AG04449 (cell line): ENCODE results near the gene JCAD.

Experiments used
- CTCF ChIA-PET: fragments of 350-600 bp; formaldehyde crosslinking; extraction: SDS; loops from one replicate; lab custom pipeline; 2021; ENCODE audit warnings: antibody characterized with exemption; lab: Yijun Ruan, JAX
- POLR2A ChIA-PET: fragments of 400-600, 350-600 bp; formaldehyde crosslinking; extraction: SDS; loops from one replicate; lab custom pipeline; 2020; ENCODE audit warnings: antibody characterized with exemption, inconsistent platforms; lab: Yijun Ruan, JAX
- DNase-seq: peaks from one replicate; pipeline ENCODE4 v3.0.0-alpha.2; 2010; ENCODE audit warnings: low read depth, low spot score
- H3K4me3 ChIP-seq: 2 replicates; pipeline ENCODE4 v1.5.1; 2011; ENCODE audit warnings: low read depth, mild to moderate bottlenecking, control low read depth, low read length
- TF ChIP-seq, protein P1 (sequence below): IDR thresholded peaks from one replicate; pipeline ENCODE4 v1.5.1; 2011; ENCODE audit warnings: mild to moderate bottlenecking, moderate library complexity, low read length, control low read depth, inconsistent platforms; ENCODE audit not compliant: insufficient read depth; ENCODE audit errors: missing control alignments

Gene JCAD

DNA sequence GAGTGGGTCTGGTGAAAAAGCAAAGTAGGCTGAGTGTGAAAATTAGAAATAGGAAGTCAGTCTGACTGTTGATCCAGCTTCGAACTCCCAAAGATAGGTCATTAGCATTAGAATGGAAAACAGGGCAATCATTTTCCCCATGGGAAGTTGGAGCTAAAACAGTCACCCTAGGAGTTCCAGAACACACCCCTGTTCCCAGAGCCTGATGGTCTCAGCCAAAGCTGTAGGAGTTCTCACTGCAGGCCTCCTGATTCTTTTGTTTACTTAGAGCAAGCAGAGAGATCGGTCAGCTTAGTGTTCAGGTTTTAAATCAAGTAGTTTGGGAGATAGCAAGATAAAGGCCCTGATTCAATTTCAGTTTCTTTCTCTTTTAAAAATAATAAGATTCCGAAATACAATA, 28.8 kb upstream of the JCAD start:
- ChIA-PET POLR2A (no interaction called here), CTCF (interaction anchor here (1.1 kb wide), 1 partner anchor 153 kb away, joined by 4 read pairs; no protein-coding TSS in a partner anchor)
- TF ChIP-seq, protein P1, sequence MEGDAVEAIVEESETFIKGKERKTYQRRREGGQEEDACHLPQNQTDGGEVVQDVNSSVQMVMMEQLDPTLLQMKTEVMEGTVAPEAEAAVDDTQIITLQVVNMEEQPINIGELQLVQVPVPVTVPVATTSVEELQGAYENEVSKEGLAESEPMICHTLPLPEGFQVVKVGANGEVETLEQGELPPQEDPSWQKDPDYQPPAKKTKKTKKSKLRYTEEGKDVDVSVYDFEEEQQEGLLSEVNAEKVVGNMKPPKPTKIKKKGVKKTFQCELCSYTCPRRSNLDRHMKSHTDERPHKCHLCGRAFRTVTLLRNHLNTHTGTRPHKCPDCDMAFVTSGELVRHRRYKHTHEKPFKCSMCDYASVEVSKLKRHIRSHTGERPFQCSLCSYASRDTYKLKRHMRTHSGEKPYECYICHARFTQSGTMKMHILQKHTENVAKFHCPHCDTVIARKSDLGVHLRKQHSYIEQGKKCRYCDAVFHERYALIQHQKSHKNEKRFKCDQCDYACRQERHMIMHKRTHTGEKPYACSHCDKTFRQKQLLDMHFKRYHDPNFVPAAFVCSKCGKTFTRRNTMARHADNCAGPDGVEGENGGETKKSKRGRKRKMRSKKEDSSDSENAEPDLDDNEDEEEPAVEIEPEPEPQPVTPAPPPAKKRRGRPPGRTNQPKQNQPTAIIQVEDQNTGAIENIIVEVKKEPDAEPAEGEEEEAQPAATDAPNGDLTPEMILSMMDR: no peak
- H3K4me3 ChIP-seq: no peak overlapping the region
- DNase-seq: no peak

GRCh38 chr10:30083934-30084333, 24.5 kb upstream of the JCAD start:
- no peak overlapping the region for H3K4me3 ChIP-seq
- no peak for DNase-seq
- POLR2A ChIA-PET: no interaction called here
- CTCF ChIA-PET: interaction anchor here (0.7 kb wide), 1 partner anchor 12 kb away, joined by 3 read pairs; no protein-coding TSS in a partner anchor
- TF ChIP-seq, protein P1: no peak

DNA sequence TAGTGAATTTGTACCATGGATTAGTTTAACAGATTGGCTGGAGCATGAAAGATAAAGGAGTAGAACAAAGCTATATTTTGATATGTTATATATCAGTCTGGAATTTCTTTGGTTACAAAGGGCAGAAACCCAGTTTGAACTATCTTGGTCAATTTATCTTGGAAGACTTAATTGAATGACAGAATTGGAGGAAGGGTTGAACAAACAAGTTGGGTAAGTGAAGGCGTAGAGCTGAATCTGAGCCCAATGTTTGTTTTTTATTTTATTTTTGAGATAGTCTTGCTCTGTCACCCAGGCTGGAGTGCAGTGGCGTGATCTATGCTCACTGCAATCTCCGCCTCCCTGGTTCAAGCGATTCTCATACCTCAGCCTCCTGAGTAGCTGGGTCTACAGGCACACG, 21.8 kb upstream of the JCAD start:
- ChIA-PET CTCF (interaction anchor here (1.4 kb wide), 1 partner anchor 9 kb away, joined by 3 read pairs; no protein-coding TSS in a partner anchor), POLR2A (interaction anchor here (0.5 kb wide), 1 partner anchor 201 kb away, joined by 3 read pairs; no protein-coding TSS in a partner anchor)
- H3K4me3 ChIP-seq: no peak overlapping the region
- no peak for DNase-seq
- TF ChIP-seq, protein P1: no peak

DNA sequence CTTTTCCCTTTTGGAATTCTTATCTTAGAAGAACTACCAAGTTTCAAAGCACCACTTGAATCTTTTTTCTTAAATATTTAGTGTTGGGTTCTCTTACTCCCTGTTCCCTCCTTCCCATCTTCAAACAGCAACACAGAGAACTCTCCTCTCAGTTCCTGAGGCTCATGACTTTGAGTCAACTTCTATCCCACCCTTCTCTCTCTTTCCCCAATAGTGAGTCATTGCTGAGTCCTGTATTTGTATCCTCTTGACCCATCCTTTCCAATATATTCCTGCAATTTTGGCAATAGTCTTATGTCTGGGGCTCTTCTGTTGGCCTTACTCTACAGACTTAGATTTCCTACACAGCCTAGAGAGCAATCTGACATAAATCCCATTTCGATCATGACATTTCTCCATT, 20.8 kb upstream of the JCAD start:
- no peak overlapping the region for H3K4me3 ChIP-seq
- POLR2A ChIA-PET: no interaction called here
- CTCF ChIA-PET: interaction anchor here (1.4 kb wide), 1 partner anchor 8 kb away, joined by 3 read pairs; no protein-coding TSS in a partner anchor
- DNase-seq: no peak
- TF ChIP-seq, protein P1: no peak

- POLR2A ChIA-PET: no interaction called here
- TF ChIP-seq, protein P1: no peak
- H3K4me3 ChIP-seq: no peak overlapping the region
- no peak for DNase-seq
- CTCF ChIA-PET: no interaction called here
These were observed 20.0 kb upstream of the JCAD start for GRCh38 chr10:30079408-30079807.

GRCh38 chr10:30075481-30075880, 16.1 kb upstream of the JCAD start:
- DNase-seq: no peak
- POLR2A ChIA-PET: no interaction called here
- no peak overlapping the region for H3K4me3 ChIP-seq
- TF ChIP-seq, protein P1: no peak
- CTCF ChIA-PET: no interaction called here
